GM04504 (cell line): ENCODE measurements around the gene INF2.
"Not testable (repeated sequence)": the region's sequence is repeated elsewhere in the genome, so short reads cannot be mapped to it uniquely, and the experiment has no call there.

Source experiments
- DNase-seq: peaks from one replicate; pipeline ENCODE4 v3.0.0-alpha.2; 2012; ENCODE audit warnings: low read depth

The INF2 gene

DNA sequence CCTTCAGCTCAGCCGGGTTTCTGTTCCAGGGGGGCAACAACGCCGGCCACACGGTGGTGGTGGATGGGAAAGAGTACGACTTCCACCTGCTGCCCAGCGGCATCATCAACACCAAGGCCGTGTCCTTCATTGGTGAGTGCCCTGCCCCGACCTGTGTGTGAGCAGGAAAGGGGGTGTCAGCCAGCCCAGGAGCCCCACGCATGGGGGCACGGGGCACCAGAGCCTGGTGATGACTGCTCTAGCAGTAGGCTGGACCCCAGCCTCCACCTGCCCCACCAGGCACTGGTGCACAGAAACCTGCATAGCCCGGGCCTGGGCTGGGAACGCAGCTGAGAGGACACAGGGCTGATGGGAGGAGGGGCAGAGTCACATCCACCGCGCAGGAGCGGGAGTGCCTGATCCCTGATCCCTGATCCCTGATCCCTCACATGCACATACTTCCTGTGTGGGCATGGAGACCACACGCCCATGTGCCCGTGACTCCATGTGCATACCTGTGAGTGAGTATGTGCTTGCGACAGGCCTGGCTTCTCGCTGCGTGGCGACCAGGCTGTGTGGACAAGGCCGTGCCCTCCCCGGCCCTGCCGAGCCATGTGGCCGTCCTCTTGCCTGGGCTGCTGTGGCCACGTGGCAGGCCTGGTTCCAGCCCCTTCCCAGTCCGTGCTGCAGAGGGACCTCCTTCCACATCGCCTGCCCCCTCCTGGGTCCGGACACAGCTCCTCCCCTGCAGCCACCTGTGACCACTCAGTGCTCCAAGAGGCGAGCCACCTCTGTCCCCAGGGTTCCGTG, 45.8 kb downstream of the INF2 start:
- DNase-seq, result no peak

DNA sequence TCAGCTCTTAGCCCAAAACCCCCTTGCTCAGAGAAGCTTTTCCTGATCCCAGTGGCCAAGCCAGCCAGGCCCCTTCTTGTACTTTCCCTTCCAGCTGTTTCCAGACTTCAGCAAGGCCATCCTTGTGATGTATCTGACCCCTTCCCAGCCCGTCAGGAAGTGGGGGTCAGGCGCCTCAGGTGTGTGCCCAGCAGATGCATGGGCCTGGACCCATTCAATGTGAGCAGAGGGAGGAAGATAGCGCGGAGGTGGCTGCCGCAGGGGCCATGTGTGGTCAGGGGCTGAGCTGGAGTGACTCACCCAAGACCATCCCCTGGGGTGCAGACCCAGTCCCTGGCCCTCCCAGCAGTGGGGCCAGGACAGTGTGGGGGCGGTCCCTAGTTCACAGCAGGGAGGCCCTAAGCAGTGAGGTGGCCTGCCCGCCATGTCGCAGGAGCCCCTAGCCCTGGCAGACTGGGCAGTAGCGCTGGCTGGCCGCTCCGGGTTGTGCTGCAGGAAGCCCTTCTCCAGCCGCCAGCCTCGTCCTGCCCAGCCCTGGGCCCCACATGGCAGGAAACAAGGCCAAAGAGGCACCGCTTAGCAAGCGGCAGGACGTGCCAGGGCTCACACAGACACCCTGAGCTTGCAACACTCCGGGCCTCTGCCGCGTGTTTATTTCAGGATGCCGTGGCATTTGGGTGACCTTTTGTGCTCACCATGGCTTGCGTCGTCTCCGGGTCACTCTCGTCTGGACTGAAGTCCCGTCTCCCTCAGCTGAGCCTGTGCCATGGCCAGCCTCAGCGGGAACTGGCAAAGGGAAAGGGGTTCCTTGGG, 46.6 kb downstream of the INF2 start:
- peak; percentile 56 for DNase-seq

- DNase-seq, result no peak
These were observed 49.1 kb downstream of the INF2 start for GRCh38 chr14:104738375-104739019.

DNA sequence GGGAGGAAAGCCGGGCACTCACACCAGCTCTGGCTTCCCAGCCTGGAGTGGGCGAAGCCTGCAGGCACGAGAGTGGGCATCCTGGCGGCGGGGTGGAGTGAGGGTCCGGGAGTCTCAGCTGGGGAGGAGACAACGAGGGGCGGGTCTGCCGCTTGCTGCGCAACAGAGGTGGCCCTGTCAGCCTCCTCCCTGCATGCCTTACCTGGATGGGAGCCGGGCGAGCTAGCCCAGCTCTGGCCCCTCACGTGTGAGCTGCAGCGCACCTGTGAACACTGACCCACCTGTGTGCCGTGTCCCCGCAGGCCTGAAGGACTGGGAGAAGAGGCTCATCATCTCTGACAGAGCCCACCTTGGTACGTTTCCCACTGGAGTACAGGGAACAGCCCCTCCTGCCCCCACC, 49.6 kb downstream of the INF2 start:
- DNase-seq, result no peak

- DNase-seq, result no peak
These were observed 50.4 kb downstream of the INF2 start for GRCh38 chr14:104739546-104740516.

DNA sequence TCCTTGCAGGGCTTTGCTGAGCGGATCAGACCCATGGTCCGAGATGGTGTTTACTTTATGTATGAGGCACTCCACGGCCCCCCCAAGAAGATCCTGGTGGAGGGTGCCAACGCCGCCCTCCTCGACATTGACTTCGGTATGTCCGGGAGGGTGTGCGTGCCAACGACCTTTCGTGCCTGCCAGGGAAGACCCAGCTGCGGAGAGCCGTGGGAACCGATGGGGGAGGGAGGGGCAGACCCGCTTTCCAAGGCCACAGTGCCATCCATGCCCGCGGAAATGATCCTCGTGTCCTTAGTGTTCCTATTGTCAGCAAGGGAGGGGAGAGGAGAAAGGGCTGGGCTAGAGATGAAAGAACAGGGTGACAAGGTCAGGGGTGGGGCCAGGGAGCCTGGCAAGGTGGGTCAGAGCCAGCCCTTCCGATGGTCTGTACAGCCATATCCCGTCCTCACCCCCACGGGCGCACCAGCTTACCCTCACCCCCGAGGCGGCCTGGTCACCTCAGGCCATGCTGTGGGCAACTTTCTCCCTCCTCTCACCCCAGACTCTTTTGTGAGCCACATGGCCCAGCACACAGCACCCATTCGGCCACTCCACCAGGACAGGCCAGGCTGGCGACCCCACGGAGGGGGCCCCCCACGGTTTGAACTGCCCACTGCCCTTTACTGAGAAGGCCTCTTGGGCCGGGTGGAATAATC, 51.8 kb downstream of the INF2 start:
- DNase-seq, result no peak

DNA sequence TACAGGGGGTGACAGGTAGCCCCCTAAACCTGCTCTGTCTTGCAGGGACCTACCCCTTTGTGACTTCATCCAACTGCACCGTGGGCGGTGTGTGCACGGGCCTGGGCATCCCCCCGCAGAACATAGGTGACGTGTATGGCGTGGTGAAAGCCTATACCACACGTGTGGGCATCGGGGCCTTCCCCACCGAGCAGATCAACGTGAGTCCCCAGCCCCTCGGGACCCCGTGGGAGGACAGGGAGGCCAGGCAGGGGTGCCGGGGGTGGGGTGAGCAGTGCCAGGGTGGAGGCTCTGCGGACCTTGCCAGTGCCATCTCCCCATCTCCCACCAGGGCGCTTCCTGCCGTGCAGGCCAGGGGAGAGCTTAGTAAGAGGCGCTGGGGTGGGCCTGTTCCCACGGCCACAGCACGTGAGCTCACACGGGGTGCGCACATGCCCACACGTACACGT, 52.4 kb downstream of the INF2 start:
- DNase-seq, result no peak

DNA sequence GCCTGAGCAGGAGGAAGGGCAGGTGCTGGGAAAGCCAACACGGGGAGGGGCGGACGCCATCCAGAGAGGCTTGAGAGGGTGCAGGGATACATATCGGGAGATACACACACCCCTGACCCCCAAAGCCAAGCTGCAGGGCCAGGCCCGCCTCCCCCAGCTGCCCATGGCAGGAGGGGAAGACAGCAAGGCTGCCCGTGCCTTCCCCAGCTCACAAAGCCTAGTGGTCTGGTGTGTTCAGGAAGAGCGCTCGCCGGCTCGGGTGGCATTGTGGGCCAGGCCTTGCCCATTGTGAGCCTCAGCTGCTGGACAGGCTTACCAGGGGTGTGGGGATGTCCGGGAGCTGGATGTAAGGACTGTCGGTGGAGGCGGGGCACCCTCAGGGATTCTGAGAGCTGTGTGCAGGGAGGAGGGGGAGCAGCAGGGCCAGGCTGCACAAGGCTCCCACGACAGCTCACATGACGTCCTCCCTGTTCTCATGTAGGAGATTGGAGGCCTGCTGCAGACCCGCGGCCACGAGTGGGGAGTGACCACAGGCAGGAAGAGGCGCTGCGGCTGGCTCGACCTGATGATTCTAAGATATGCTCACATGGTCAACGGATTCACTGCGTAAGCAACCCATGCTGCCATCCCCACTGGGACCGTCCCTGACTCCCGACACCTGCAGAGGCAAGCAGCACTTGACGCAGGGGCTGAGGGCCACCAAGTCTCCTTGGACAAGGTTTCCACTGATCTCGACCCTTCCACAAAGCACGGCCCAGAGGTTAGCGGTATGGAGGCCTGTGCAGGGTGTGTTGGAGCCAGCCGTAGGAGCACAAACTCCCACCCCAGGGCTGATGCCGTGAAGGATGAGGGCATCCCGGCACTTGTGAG, 53.4 kb downstream of the INF2 start:
- no peak for DNase-seq

- DNase-seq, result no peak
These were observed 54.3 kb downstream of the INF2 start for GRCh38 chr14:104743461-104744380.

DNA sequence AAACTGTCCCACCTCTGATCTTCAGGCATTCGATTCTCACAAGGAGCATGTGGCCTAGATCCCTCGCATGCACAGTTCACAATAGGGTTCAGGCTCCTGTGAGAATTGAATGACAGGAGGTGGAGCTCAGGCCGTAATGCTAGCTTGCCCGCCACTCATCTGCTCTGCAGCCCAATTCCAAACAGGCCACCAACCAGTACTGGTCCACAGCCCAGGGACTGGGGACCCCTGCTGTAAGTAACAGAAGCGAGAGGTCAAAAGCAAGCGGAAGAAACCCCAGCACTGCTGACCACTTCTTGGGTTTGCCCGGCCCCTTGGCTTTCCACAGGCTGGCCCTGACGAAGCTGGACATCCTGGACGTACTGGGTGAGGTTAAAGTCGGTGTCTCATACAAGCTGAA, 55.1 kb downstream of the INF2 start:
- no peak for DNase-seq

GRCh38 chr14:104745431-104745830, 56.0 kb downstream of the INF2 start:
- DNase-seq, result no peak

GRCh38 chr14:104746071-104746545, 56.7 kb downstream of the INF2 start:
- no peak for DNase-seq

GRCh38 chr14:104746934-104747481, 57.6 kb downstream of the INF2 start:
- DNase-seq, result no peak

DNA sequence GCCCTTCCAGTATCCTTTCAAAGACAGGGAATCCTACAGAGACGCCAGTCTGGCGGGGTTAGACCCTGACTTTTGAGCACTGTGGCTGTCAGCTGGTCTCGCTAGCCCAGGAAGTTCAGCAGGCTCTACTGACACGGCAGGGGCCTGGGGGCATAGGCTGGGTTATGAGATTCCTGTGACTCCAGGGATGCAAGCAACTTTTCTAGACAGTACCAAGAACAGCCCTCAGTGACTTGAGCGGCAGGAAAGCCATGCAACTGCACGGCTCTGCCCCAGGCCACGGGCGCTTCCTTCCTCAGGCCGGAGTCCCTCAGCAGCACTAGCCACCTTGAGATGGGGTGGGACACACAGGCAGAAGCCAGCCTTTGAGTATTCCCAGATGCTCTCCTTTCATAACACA, 58.5 kb downstream of the INF2 start:
- no peak for DNase-seq

- DNase-seq, result peak; percentile 40
These were observed 59.8 kb downstream of the INF2 start for GRCh38 chr14:104749111-104749649.

GRCh38 chr14:104750056-104750752, 60.8 kb downstream of the INF2 start:
- DNase-seq, result no peak

DNA sequence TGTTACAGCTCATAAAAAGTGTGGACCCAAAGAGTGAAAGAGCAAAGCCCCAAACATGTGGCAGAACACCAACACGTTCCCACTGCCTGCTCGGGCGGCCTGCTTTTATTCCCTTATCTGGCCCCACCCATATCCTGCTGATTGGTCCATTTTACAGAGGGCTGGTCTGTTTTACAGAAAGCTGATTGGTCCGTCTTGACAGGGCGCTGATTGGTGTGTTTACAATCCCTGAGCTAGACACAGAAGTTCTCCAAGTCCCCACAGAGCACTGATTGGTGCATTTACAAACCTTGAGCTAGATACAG, 61.3 kb downstream of the INF2 start:
- DNase-seq, result not testable (repeated sequence)
